Measurements from ENCODE around the gene HLF. TPM values are rescaled to one million over a fixed set of nuclear protein-coding genes. Genes with fewer than 3 reads are reported as not detected.

Gene HLF
- total and polyA plus RNA-seq, 2 donors (not counting 1 experiment from before 2014, with no cell fraction given), result 0.10 TPM; not detected in 1

DNA sequence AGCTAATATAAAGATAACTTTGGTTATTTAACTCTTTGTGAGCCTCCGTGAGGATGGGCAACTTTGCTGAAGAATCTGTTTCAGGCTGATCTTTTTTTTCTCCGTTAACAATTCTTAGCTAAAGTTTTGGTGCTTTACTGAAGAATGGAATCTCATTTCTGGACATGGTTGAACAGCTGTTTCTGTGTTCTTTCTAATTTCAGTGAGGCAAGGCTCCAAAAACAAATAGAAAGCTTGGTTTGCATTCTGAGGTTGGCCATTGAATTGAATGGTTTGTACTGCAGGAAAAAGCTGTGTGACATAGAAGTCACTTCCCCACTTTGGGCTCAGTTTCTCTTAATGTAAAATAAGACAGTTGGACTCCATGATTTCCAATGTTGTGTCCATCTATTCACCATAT, 22.3 kb upstream of the HLF start:
- Mint-ChIP-seq H3K27me3 (peaks cover 58% of the 10 kb centered on the region), H3K9me3 (ENCODE audit: insufficient read depth) (peaks cover 7% of the 10 kb centered on the region), H3K27ac (no peak overlapping the region), H3K4me3 (no peak overlapping the region), H3K4me1 (peaks cover 10% of the 10 kb centered on the region)
- H3K27ac ChIP-seq (ENCODE audit: low read length in 2 of 2), result no peak overlapping the region
- intact Hi-C loops (cut with micrococcal nuclease), result no loop called here
- H3K4me3 ChIP-seq (ENCODE audit: control extremely low read depth in 1 of 5, extremely low read depth in 1 of 5, insufficient read depth in 1 of 5, low read depth in 2 of 5, low read length in 4 of 5), result no peak overlapping the region
- WGBS (ENCODE audit: insufficient coverage), result 100% methylated on average over 1 of the region's 2 CpGs
- ATAC-seq (ENCODE audit: low read depth), result no peak
- no peak for DNase-seq
- POLR2A ChIA-PET, result no interaction called here
- H4K20me1 ChIP-seq (ENCODE audit: control insufficient read depth, insufficient read depth, low read length, poor library complexity, severe bottlenecking), result no peaks in the 10 kb centered on the region
- peaks cover 18% of the 10 kb centered on the region in 2 donors for H3K4me1 ChIP-seq (ENCODE audit: control insufficient read depth in 2 of 2, insufficient read depth in 2 of 2, low read length in 2 of 2)
- peaks cover 0 to 45% (median 39%) of the 10 kb centered on the region in 4 experiments for H3K27me3 ChIP-seq (replicated peaks in 1 of 4; ENCODE audit: control extremely low read depth in 1 of 4, control insufficient read depth in 3 of 4, insufficient read depth in 4 of 4, low read length in 3 of 4)
- H3K79me2 ChIP-seq (ENCODE audit: control insufficient read depth, insufficient read depth, low read length), result no peaks in the 10 kb centered on the region
- CTCF ChIA-PET, result no interaction called here
- H3K4me2 ChIP-seq (replicated peaks; ENCODE audit: low read depth, low read length, poor library complexity, severe bottlenecking), result no peak overlapping the region
- no peak for TF ChIP-seq EZH2 (IDR thresholded peaks at IDR 0.05; ENCODE audit: borderline replicate concordance, insufficient read depth, low read depth, low read length, poor library complexity, severe bottlenecking)
- TF ChIP-seq, protein P1, sequence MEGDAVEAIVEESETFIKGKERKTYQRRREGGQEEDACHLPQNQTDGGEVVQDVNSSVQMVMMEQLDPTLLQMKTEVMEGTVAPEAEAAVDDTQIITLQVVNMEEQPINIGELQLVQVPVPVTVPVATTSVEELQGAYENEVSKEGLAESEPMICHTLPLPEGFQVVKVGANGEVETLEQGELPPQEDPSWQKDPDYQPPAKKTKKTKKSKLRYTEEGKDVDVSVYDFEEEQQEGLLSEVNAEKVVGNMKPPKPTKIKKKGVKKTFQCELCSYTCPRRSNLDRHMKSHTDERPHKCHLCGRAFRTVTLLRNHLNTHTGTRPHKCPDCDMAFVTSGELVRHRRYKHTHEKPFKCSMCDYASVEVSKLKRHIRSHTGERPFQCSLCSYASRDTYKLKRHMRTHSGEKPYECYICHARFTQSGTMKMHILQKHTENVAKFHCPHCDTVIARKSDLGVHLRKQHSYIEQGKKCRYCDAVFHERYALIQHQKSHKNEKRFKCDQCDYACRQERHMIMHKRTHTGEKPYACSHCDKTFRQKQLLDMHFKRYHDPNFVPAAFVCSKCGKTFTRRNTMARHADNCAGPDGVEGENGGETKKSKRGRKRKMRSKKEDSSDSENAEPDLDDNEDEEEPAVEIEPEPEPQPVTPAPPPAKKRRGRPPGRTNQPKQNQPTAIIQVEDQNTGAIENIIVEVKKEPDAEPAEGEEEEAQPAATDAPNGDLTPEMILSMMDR (IDR thresholded peaks at IDR 0.05), result no peak
- no peak overlapping the region for H2AFZ ChIP-seq (ENCODE audit: insufficient read depth, low read depth, low read length, poor library complexity, severe bottlenecking)
- H3K9me3 ChIP-seq (ENCODE audit: control extremely low read depth in 1 of 3, control insufficient read depth in 2 of 3, insufficient read depth in 1 of 3, low read length in 2 of 3), result peaks cover 0 to 4% (median 0%) of the 10 kb centered on the region in 3 donors
- H3K9ac ChIP-seq (ENCODE audit: low read length), result no peak overlapping the region
- H3K36me3 ChIP-seq (replicated peaks in 1 of 2; ENCODE audit: control extremely low read depth in 1 of 2, control insufficient read depth in 1 of 2, extremely low read depth in 1 of 2, insufficient read depth in 2 of 2, low read length in 1 of 2), result no peaks in the 10 kb centered on the region

DNA sequence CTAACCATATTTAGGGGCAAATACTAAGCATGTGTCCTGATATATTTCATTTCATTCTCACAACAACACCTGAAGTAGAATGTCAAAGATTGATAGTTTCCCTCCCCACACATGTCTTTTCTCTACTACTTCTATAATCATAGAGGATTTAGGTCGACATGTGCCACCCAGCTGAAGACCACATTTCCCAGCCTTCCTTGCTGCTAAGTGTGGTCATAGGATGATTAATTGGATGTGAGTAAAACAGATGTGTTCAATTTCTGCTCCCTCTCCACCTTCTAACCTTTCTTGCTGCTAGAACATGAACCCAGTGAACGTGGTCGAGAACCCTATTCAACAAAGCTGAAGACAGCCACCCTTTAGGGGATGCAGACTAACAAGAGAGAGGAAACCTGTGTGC, 18.8 kb upstream of the HLF start:
- ChIA-PET POLR2A (no interaction called here), CTCF (no interaction called here)
- WGBS (ENCODE audit: insufficient coverage), result no CpG with 5 or more reads among the region's 3 CpGs

More for the DNA sequence above, 18.8 kb upstream of the HLF start:
- no peak for DNase-seq
- Mint-ChIP-seq H3K27ac (no peak overlapping the region), H3K4me3 (no peak overlapping the region), H3K4me1 (no peaks in the 10 kb centered on the region), H3K27me3 (peaks cover 60% of the 10 kb centered on the region), H3K9me3 (ENCODE audit: insufficient read depth) (peaks cover 7% of the 10 kb centered on the region)
- Histone ChIP-seq H3K27me3 (replicated peaks in 1 of 4; ENCODE audit: control extremely low read depth in 1 of 4, control insufficient read depth in 3 of 4, insufficient read depth in 4 of 4, low read length in 3 of 4) (peaks cover 0 to 31% (median 26%) of the 10 kb centered on the region in 4 experiments), H2AFZ (ENCODE audit: insufficient read depth, low read depth, low read length, poor library complexity, severe bottlenecking) (no peak overlapping the region), H3K4me2 (replicated peaks; ENCODE audit: low read depth, low read length, poor library complexity, severe bottlenecking) (no peak overlapping the region), H3K9ac (ENCODE audit: low read length) (no peak overlapping the region), H3K9me3 (ENCODE audit: control extremely low read depth in 1 of 3, control insufficient read depth in 2 of 3, insufficient read depth in 1 of 3, low read length in 2 of 3) (peaks cover 0 to 4% (median 0%) of the 10 kb centered on the region in 3 donors), H3K4me3 (ENCODE audit: control extremely low read depth in 1 of 5, extremely low read depth in 1 of 5, insufficient read depth in 1 of 5, low read depth in 2 of 5, low read length in 4 of 5) (no peak overlapping the region), H3K79me2 (ENCODE audit: control insufficient read depth, insufficient read depth, low read length) (no peaks in the 10 kb centered on the region), H3K36me3 (replicated peaks in 1 of 2; ENCODE audit: control extremely low read depth in 1 of 2, control insufficient read depth in 1 of 2, extremely low read depth in 1 of 2, insufficient read depth in 2 of 2, low read length in 1 of 2) (no peaks in the 10 kb centered on the region), H3K4me1 (ENCODE audit: control insufficient read depth in 2 of 2, insufficient read depth in 2 of 2, low read length in 2 of 2) (no peaks in the 10 kb centered on the region), H3K27ac (ENCODE audit: low read length in 2 of 2) (no peak overlapping the region), H4K20me1 (ENCODE audit: control insufficient read depth, insufficient read depth, low read length, poor library complexity, severe bottlenecking) (no peaks in the 10 kb centered on the region)
- no peak for TF ChIP-seq EZH2 (IDR thresholded peaks at IDR 0.05; ENCODE audit: borderline replicate concordance, insufficient read depth, low read depth, low read length, poor library complexity, severe bottlenecking)
- TF ChIP-seq, protein P1 (IDR thresholded peaks at IDR 0.05), result no peak
- intact Hi-C loops (cut with micrococcal nuclease), result no loop called here
- ATAC-seq (ENCODE audit: low read depth), result no peak
